HCT116 (cell line): ENCODE data around the gene ARHGDIA. TPM values are rescaled to one million over a fixed set of nuclear protein-coding genes. Genes with fewer than 3 reads are reported as not detected.

Experiments used
- ATAC-seq: fragments of 200-7000 bp; cut with Tn5 transposase; 2 replicates; pipeline ENCODE4 v1.9.1; 2020; ENCODE audit warnings: mild to moderate bottlenecking, moderate library complexity
- BruUV-seq: library from RNA; stranded (reverse); fragments of 400-500 nt; replicated peaks from 2 replicates; lab custom pipeline; 2021; lab: Mats Ljungman, UMichigan
- CTCF ChIA-PET: fragments of 300-600 bp; sonication (Branson Sonifier 250); formaldehyde crosslinking; loops from one replicate; lab custom pipeline; 2021; ENCODE audit warnings: antibody characterized with exemption; lab: Charles Lee
- POLR2A ChIA-PET: fragments of 300-600, 350-600 bp; sonication (Branson Sonifier 250); formaldehyde crosslinking; loops from one replicate; lab custom pipeline; 2021; ENCODE audit warnings: antibody characterized with exemption; lab: Charles Lee
- RAD21 ChIA-PET, 2 experiments: fragments of 300-600 bp; sonication (Branson Sonifier 250); formaldehyde crosslinking; loops; one replicate each; lab custom pipeline; 2023; ENCODE audit warnings: low total read pairs in 2 of 2; ENCODE audit not compliant: uncharacterized antibody in 2 of 2, unreplicated experiment in 2 of 2, low non-redundant PET in 1 of 2; lab: Charles Lee
- DNase-seq: peaks from one replicate; pipeline ENCODE4 v3.0.0-alpha.2; 2010; ENCODE audit warnings: low read depth, low spot score
- H2AFZ ChIP-seq: fragments of 200-600 bp; shearing (Covaris generic), sonication (generic); 2 replicates; pipeline ENCODE4 v1.6.1; 2017; ENCODE audit warnings: low read depth, mixed run types, mixed read lengths, antibody characterized with exemption, low read length; ENCODE audit not compliant: poor library complexity, severe bottlenecking
- H3K27ac ChIP-seq: 2 replicates; pipeline ENCODE4 v1.5.1; 2012; ENCODE audit warnings: low read depth, low read length
- H3K27me3 ChIP-seq: fragments of 200-600 bp; sonication (generic); 2 replicates; pipeline ENCODE4 v1.6.1; 2016; ENCODE audit warnings: mixed run types, low read length, mixed read lengths; ENCODE audit not compliant: insufficient read depth
- H3K36me3 ChIP-seq, 2 experiments: fragments of 200-500 bp in 1 of 2; fragments of 200-600 bp in 1 of 2; sonication (Bioruptor generic) in 1 of 2; sonication (generic) in 1 of 2; 2 replicates each; pipeline versions ENCODE4 v1.5.1 to v1.6.1; 2014 to 2016; ENCODE audit warnings: low read length in 2 of 2, inconsistent platforms in 1 of 2, mixed read lengths in 1 of 2, mixed run types in 1 of 2; ENCODE audit not compliant: insufficient read depth in 2 of 2, control insufficient read depth in 1 of 2
- H3K4me1 ChIP-seq, 2 experiments: fragments of 200-600 bp in 1 of 2; sonication (generic) in 1 of 2; 2 replicates each; pipeline versions ENCODE4 v1.5.1 to v1.6.1; 2012 to 2017; ENCODE audit warnings: low read length in 2 of 2, inconsistent platforms in 1 of 2, mild to moderate bottlenecking in 1 of 2, mixed read lengths in 1 of 2, mixed run types in 1 of 2, moderate library complexity in 1 of 2; ENCODE audit not compliant: insufficient read depth in 2 of 2, control insufficient read depth in 1 of 2
- H3K4me2 ChIP-seq: fragments of 200-600 bp; sonication (generic); 2 replicates; pipeline ENCODE4 v1.6.1; 2017; ENCODE audit warnings: mixed run types, low read length, mixed read lengths
- H3K4me3 ChIP-seq, 2 experiments: fragments of 200-600 bp in 1 of 2; sonication (generic) in 1 of 2; replicated peaks in 1 of 2; 2 replicates each; pipeline ENCODE4 v1.5.1; 2011 to 2016; ENCODE audit warnings: low read length in 2 of 2, control low read depth in 1 of 2, low read depth in 1 of 2, mild to moderate bottlenecking in 1 of 2, mixed read lengths in 1 of 2, mixed run types in 1 of 2
- H3K79me2 ChIP-seq: fragments of 200-600 bp; sonication (generic); 2 replicates; pipeline ENCODE4 v1.6.1; 2017; ENCODE audit warnings: mild to moderate bottlenecking, mixed run types, low read length, moderate library complexity, mixed read lengths; ENCODE audit not compliant: insufficient read depth
- H3K9ac ChIP-seq: fragments of 200-600 bp; sonication (generic); 2 replicates; pipeline ENCODE4 v1.6.1; 2016; ENCODE audit warnings: low read length, mixed read lengths
- H3K9me2 ChIP-seq: fragments of 200-600 bp; sonication (generic), shearing (Covaris generic); 2 replicates; pipeline ENCODE4 v1.6.1; 2017; ENCODE audit warnings: mixed run types, mild to moderate bottlenecking, moderate library complexity; ENCODE audit not compliant: insufficient read depth
- H3K9me3 ChIP-seq, 2 experiments: fragments of 200-500 bp in 1 of 2; fragments of 200-600 bp in 1 of 2; sonication (Bioruptor generic) in 1 of 2; sonication (generic) in 1 of 2; 2 replicates each; pipeline ENCODE4 v1.6.1; 2014 to 2017; ENCODE audit warnings: low read length in 2 of 2, mixed read lengths in 2 of 2, inconsistent platforms in 1 of 2, low read depth in 1 of 2, mild to moderate bottlenecking in 1 of 2, mixed run types in 1 of 2, moderate library complexity in 1 of 2; ENCODE audit not compliant: control insufficient read depth in 1 of 2, insufficient read depth in 1 of 2
- H4K20me1 ChIP-seq: fragments of 200-600 bp; sonication (generic), shearing (Covaris generic); 2 replicates; pipeline ENCODE4 v1.6.1; 2017; ENCODE audit warnings: mixed run types, mild to moderate bottlenecking, moderate library complexity; ENCODE audit not compliant: insufficient read depth
- ATF3 ChIP-seq: IDR thresholded peaks from 2 replicates; pipeline ENCODE4 v1.6.1; 2012
- CBX3 ChIP-seq: IDR thresholded peaks from 2 replicates; pipeline ENCODE4 v1.6.1; 2012; ENCODE audit warnings: low read depth
- EGR1 ChIP-seq: IDR thresholded peaks from 2 replicates; pipeline ENCODE4 v1.6.1; 2012; ENCODE audit warnings: low read depth
- ELF1 ChIP-seq: IDR thresholded peaks from 2 replicates; pipeline ENCODE4 v1.6.1; 2012; ENCODE audit warnings: low read depth, borderline replicate concordance
- EZH2phosphoT487 ChIP-seq: fragments of 200-600 bp; IDR thresholded peaks from 2 replicates; pipeline ENCODE4 v1.6.1; 2018; ENCODE audit warnings: antibody characterized with exemption, borderline replicate concordance
- FOSL1 ChIP-seq: IDR thresholded peaks from 2 replicates; pipeline ENCODE4 v1.6.1; 2012; ENCODE audit warnings: low read depth
- JUND ChIP-seq: IDR thresholded peaks from 2 replicates; pipeline ENCODE4 v1.6.1; 2012
- POLR2A ChIP-seq: IDR thresholded peaks from 2 replicates; pipeline ENCODE4 v1.7.0; 2011; ENCODE audit warnings: borderline replicate concordance; ENCODE audit not compliant: insufficient read depth, insufficient read length; ENCODE audit errors: extremely low read depth
- REST ChIP-seq: IDR thresholded peaks from 2 replicates; pipeline ENCODE4 v1.6.1; 2012; ENCODE audit warnings: low read depth
- SP1 ChIP-seq: IDR thresholded peaks from 2 replicates; pipeline ENCODE4 v1.6.1; 2012; ENCODE audit warnings: low read depth
- YY1 ChIP-seq: IDR thresholded peaks from 2 replicates; pipeline ENCODE4 v1.6.1; 2011; ENCODE audit warnings: low read length, low read depth, moderate library complexity, mild to moderate bottlenecking; ENCODE audit not compliant: insufficient replicate concordance; ENCODE audit errors: extremely low read depth
- ZBTB33 ChIP-seq: IDR thresholded peaks from 2 replicates; pipeline ENCODE4 v1.6.1; 2011; ENCODE audit warnings: mild to moderate bottlenecking, low read length, moderate library complexity; ENCODE audit not compliant: insufficient replicate concordance; ENCODE audit errors: extremely low read depth
- ZFX ChIP-seq: fragments of 450-650 bp; IDR thresholded peaks from 2 replicates; pipeline ENCODE4 v1.6.1; 2017
- ZNF274 ChIP-seq: fragments of 200-500 bp; sonication (Bioruptor generic); IDR thresholded peaks from 2 replicates; pipeline ENCODE4 v1.6.1; 2014; ENCODE audit warnings: mild to moderate bottlenecking, low read depth, low read length, inconsistent platforms
- intact Hi-C: fragments of 100-400 bp; cut with micrococcal nuclease; formaldehyde crosslinking; loops from 2 replicates; pipeline ENCODE4 v1.10.0; 2022
- total RNA-seq: library from RNA; stranded (reverse); gene quantifications from one replicate; pipeline ENCODE4 v1.2.1, GENCODE V29; 2021; ENCODE audit not compliant: unreplicated experiment
- TF ChIP-seq, protein P1 (sequence below): IDR thresholded peaks from 2 replicates; pipeline ENCODE4 v1.6.1; 2012

The ARHGDIA gene
- total RNA-seq, 1 experiment from 2014 or later = 554 TPM

GRCh38 chr17:81851423-81851822, 19.7 kb downstream of the ARHGDIA start:
- no peaks in the 10 kb centered on the region for H3K9me2 ChIP-seq
- no peak overlapping the region for H2AFZ ChIP-seq
- no peak overlapping the region for H3K4me2 ChIP-seq
- no peak for ATAC-seq
- TF ChIP-seq EGR1 (no peak), ZNF274 (no peak), FOSL1 (no peak), ELF1 (no peak), EZH2phosphoT487 (no peak)
- TF ChIP-seq, protein P1, sequence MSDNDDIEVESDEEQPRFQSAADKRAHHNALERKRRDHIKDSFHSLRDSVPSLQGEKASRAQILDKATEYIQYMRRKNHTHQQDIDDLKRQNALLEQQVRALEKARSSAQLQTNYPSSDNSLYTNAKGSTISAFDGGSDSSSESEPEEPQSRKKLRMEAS = no peak
- TF ChIP-seq, all 23 proteins: peak for 0
- Histone ChIP-seq H3K36me3 (peaks cover 66 to 72% of the 10 kb centered on the region in 2 experiments), H3K9ac (no peak overlapping the region), H3K27ac (no peak overlapping the region; the same call in 1 of the 2 replicates), H3K4me3 (no peak overlapping the region), H4K20me1 (no peaks in the 10 kb centered on the region), H3K27me3 (no peaks in the 10 kb centered on the region), H3K79me2 (peaks cover 61% of the 10 kb centered on the region), H3K4me1 (no peaks in the 10 kb centered on the region), H3K9me3 (no peaks in the 10 kb centered on the region)
- BruUV-seq = no TSS peak
- ChIA-PET RAD21 (no interaction called here), CTCF (no interaction called here), POLR2A (no interaction called here)
- intact Hi-C loops = no loop called here
- no peak for DNase-seq

- Histone ChIP-seq H3K27ac (no peak overlapping the region), H4K20me1 (no peaks in the 10 kb centered on the region), H3K36me3 (peaks cover 69 to 71% of the 10 kb centered on the region in 2 experiments), H2AFZ (no peak overlapping the region), H3K9me2 (no peaks in the 10 kb centered on the region), H3K4me2 (no peak overlapping the region), H3K27me3 (no peaks in the 10 kb centered on the region), H3K9me3 (no peaks in the 10 kb centered on the region), H3K4me3 (no peak overlapping the region), H3K9ac (no peak overlapping the region), H3K79me2 (peaks cover 42% of the 10 kb centered on the region), H3K4me1 (no peaks in the 10 kb centered on the region)
- intact Hi-C loops = no loop called here
- ChIA-PET POLR2A (interaction anchor here (0.7 kb wide), 1 partner anchor 12 kb away, joined by 3 read pairs; no protein-coding TSS in a partner anchor), CTCF (no interaction called here), RAD21 (no interaction called here)
- ATAC-seq = no peak
- no peak for DNase-seq
- no TSS peak for BruUV-seq
- TF ChIP-seq REST = no peak
- no peak for TF ChIP-seq YY1
- no peak for TF ChIP-seq ZBTB33
- TF ChIP-seq POLR2A = no peak
- no peak for TF ChIP-seq FOSL1
- TF ChIP-seq EGR1 = no peak
- TF ChIP-seq SP1 = no peak
- TF ChIP-seq, protein P1 = no peak
- no peak for TF ChIP-seq ZNF274
- TF ChIP-seq ATF3 = no peak
- TF ChIP-seq CBX3 = no peak
- no peak for TF ChIP-seq ZFX
- TF ChIP-seq JUND = no peak
- no peak for TF ChIP-seq ELF1
These were observed 21.7 kb downstream of the ARHGDIA start for GRCh38 chr17:81849457-81849856.
